GM12878 (cell line): ENCODE data around the gene DCAF15. TPM values are rescaled to one million over a fixed set of nuclear protein-coding genes. Genes with fewer than 3 reads are reported as not detected.

Experiments
- ATAC-seq: fragments of 200-7000 bp; cut with Tn5 transposase; 3 replicates; pipeline ENCODE4 v1.9.1; 2020; ENCODE audit warnings: mild to moderate bottlenecking, moderate library complexity
- BruUV-seq: library from RNA; stranded (reverse); fragments of 400-500 nt; replicated peaks from 2 replicates; lab custom pipeline; 2021; lab: Mats Ljungman, UMichigan
- CTCF ChIA-PET: fragments of 300-600 bp; sonication (Branson Sonifier 250); formaldehyde crosslinking; extraction: SDS; loops from one replicate; lab custom pipeline; 2021; ENCODE audit warnings: inconsistent platforms; lab: Yijun Ruan, JAX
- POLR2A ChIA-PET: fragments of 350-600 bp; formaldehyde crosslinking; extraction: SDS; loops from one replicate; lab custom pipeline; 2021; ENCODE audit warnings: inconsistent platforms; lab: Charles Lee
- RAD21 ChIA-PET: fragments of 300-600 bp; sonication (Branson Sonifier 250); formaldehyde crosslinking; loops from one replicate; lab custom pipeline; 2023; ENCODE audit warnings: antibody characterized with exemption; ENCODE audit not compliant: unreplicated experiment; lab: Charles Lee
- SMC1A ChIA-PET: fragments of 300-600 bp; sonication (Branson Sonifier 250); formaldehyde crosslinking; loops from one replicate; lab custom pipeline; 2023; ENCODE audit not compliant: unreplicated experiment, uncharacterized antibody; lab: Charles Lee
- DNase-seq: peaks from one replicate; pipeline ENCODE4 v3.0.0-alpha.2; 2011; ENCODE audit warnings: low read depth, low spot score
- FAIRE-seq: peaks from 3 replicates; lab custom pipeline; 2011; peaks lifted over from hg19 to GRCh38; lab: Jason Lieb, UNC
- H2AFZ ChIP-seq: 2 replicates; pipeline ENCODE4 v1.6.0; 2011; ENCODE audit warnings: low read depth, low read length, control low read depth; ENCODE audit not compliant: control insufficient read depth
- H3K27ac ChIP-seq: 2 replicates; pipeline ENCODE4 v1.5.1; 2011; ENCODE audit warnings: control low read depth; ENCODE audit not compliant: control insufficient read depth, insufficient read depth
- H3K27me3 ChIP-seq, 2 experiments: replicated peaks in 1 of 2; 2 replicates each; pipeline versions ENCODE4 v1.6.0 to v1.6.1; 2011; ENCODE audit warnings: low read length in 1 of 2; ENCODE audit not compliant: control insufficient read depth in 2 of 2, insufficient read depth in 2 of 2
- H3K36me3 ChIP-seq, 2 experiments: 2 replicates each; pipeline ENCODE4 v1.5.1; 2011; ENCODE audit warnings: low read length in 1 of 2; ENCODE audit not compliant: control insufficient read depth in 2 of 2, insufficient read depth in 2 of 2
- H3K4me1 ChIP-seq: 2 replicates; pipeline ENCODE4 v1.6.1; 2011; ENCODE audit warnings: mild to moderate bottlenecking, low read length, moderate library complexity, mixed read lengths; ENCODE audit not compliant: control insufficient read depth, insufficient read depth
- H3K4me2 ChIP-seq: 2 replicates; pipeline ENCODE4 v1.6.0; 2011; ENCODE audit warnings: control low read depth; ENCODE audit not compliant: control insufficient read depth, insufficient read depth
- H3K4me3 ChIP-seq: fragments of 200-600 bp; sonication (generic); 2 replicates; pipeline ENCODE4 v1.5.1; 2016
- H3K79me2 ChIP-seq: 2 replicates; pipeline ENCODE4 v1.6.0; 2011; ENCODE audit warnings: low read length; ENCODE audit not compliant: control insufficient read depth, insufficient read depth
- H3K9ac ChIP-seq: 2 replicates; pipeline ENCODE4 v1.8.0; 2011; ENCODE audit warnings: low read length, control low read depth, mixed read lengths; ENCODE audit not compliant: control insufficient read depth, insufficient read depth
- H3K9me3 ChIP-seq: replicated peaks from 3 replicates; pipeline ENCODE4 v1.5.1; 2011; ENCODE audit warnings: mild to moderate bottlenecking, low read length; ENCODE audit not compliant: control insufficient read depth, insufficient read depth
- H4K20me1 ChIP-seq: 2 replicates; pipeline ENCODE4 v1.6.0; 2011; ENCODE audit not compliant: control insufficient read depth, insufficient read depth
- BCLAF1 ChIP-seq: fragments of 450-650 bp; IDR thresholded peaks from 2 replicates; pipeline ENCODE4 v1.6.1; 2017; ENCODE audit warnings: antibody characterized with exemption, mild to moderate bottlenecking, moderate library complexity
- FOS ChIP-seq: IDR thresholded peaks from 3 replicates; pipeline ENCODE4 v1.6.1; 2011; ENCODE audit warnings: borderline replicate concordance; ENCODE audit not compliant: insufficient read length; ENCODE audit errors: extremely low read depth
- FOXM1 ChIP-seq: IDR thresholded peaks from 2 replicates; pipeline ENCODE4 v1.6.1; 2012; ENCODE audit warnings: low read depth, mild to moderate bottlenecking, inconsistent platforms, low read length, moderate library complexity
- GABPA ChIP-seq: IDR thresholded peaks from 2 replicates; pipeline ENCODE4 v1.6.1; 2014; ENCODE audit warnings: antibody characterized with exemption, low read depth, mild to moderate bottlenecking, inconsistent platforms
- HCFC1 ChIP-seq: fragments of 150-350 bp; IDR thresholded peaks from 2 replicates; pipeline ENCODE4 v1.6.1; 2014; ENCODE audit warnings: low read length
- NFIC ChIP-seq: IDR thresholded peaks from 2 replicates; pipeline ENCODE4 v1.6.1; 2012; ENCODE audit warnings: low read depth, mild to moderate bottlenecking, inconsistent platforms, low read length, moderate library complexity
- SIN3A ChIP-seq: IDR thresholded peaks from 2 replicates; pipeline ENCODE4 v1.6.1; 2012; ENCODE audit warnings: low read depth, low read length, improper control_type of control experiment
- SMC3 ChIP-seq: IDR thresholded peaks from 2 replicates; pipeline ENCODE4 v1.6.1; 2011; ENCODE audit warnings: low read length, improper control_type of control experiment, borderline replicate concordance
- SP1 ChIP-seq: IDR thresholded peaks from one replicate; pipeline ENCODE4 v1.6.1; 2011; ENCODE audit warnings: low read depth, low read length
- ZNF274 ChIP-seq: IDR thresholded peaks from one replicate; pipeline ENCODE4 v1.8.0; 2011; ENCODE audit not compliant: insufficient read length, insufficient read depth
- WGBS: methylation state at CpG from one replicate; pipeline ENCODE4 v1.1.6; 2016; ENCODE audit warnings: low lambda C conversion rate; ENCODE audit not compliant: insufficient replicate concordance, insufficient coverage; ENCODE audit errors: missing lambda C conversion rate; 5-methylcytosine and 5-hydroxymethylcytosine counted together
- in situ Hi-C: fragments of 300-500 bp; cut with MboI; formaldehyde crosslinking; loops from 9 replicates; pipeline ENCODE4 v1.14.3; 2018; ENCODE audit warnings: mixed read lengths
- intact Hi-C: fragments of 100-400 bp; cut with micrococcal nuclease; formaldehyde crosslinking; loops from one replicate; pipeline ENCODE4 v1.14.2; 2022; ENCODE audit not compliant: unreplicated experiment
- polyA plus RNA-seq, 11 experiments: library from polyadenylated mRNA; depleted of rRNA in 4 of 11; unstranded in 6 of 11; stranded (reverse) in 5 of 11; fragments of >200 nt; fragmentation: Nextera tagmentation in 4 of 11; fragmentation: Illumina TruSeq in 1 of 11; extraction: Ambion mirVana in 4 of 11; extraction: Trizol in 1 of 11; gene quantifications; 1 replicate in 1 of 11; 2 replicates in 10 of 11; pipeline versions ENCODE4 v1.2.1 to v1.2.3, GENCODE V29; 2011 to 2016; ENCODE audit warnings: inconsistent platforms in 2 of 11, missing spikeins in 2 of 11, low read depth in 1 of 11
- total RNA-seq, 4 experiments: library from RNA; depleted of rRNA in 3 of 4; stranded (reverse); fragments of >200 nt in 3 of 4; fragmentation: Illumina TruSeq in 1 of 4; extraction: Trizol in 1 of 4; gene quantifications; 2 replicates each; pipeline versions ENCODE4 v1.2.1 to v1.2.3, GENCODE V29; 2013 to 2021
- TF ChIP-seq, protein P1 (sequence below): fragments of 450-650 bp; formaldehyde crosslinking; IDR thresholded peaks from 2 replicates; pipeline ENCODE4 v1.4.0; 2022; ENCODE audit warnings: mild to moderate bottlenecking, moderate library complexity

The DCAF15 gene
- total and polyA plus RNA-seq, 10 of the 15 experiments (the other 5 are each of a cell fraction or from before 2014, with no cell fraction given): 0.16 to 63.4 (median 26.6) TPM

GRCh38 chr19:13918726-13919411, 33.4 kb upstream of the DCAF15 start:
- H3K36me3 ChIP-seq: peaks cover 6 to 11% of the 10 kb centered on the region in 2 experiments; a peak in 3 of 4 replicates
- H3K4me1 ChIP-seq: no peaks in the 10 kb centered on the region
- H3K9me3 ChIP-seq: peaks cover 7% of the 10 kb centered on the region
- 93% methylated on average over 30 of the region's 34 CpGs for WGBS
- no peak for ATAC-seq
- in situ Hi-C loops (no loop called here), intact Hi-C loops (no loop called here)
- H3K4me2 ChIP-seq: no peak overlapping the region
- H4K20me1 ChIP-seq: no peaks in the 10 kb centered on the region
- no peaks in the 10 kb centered on the region for H3K79me2 ChIP-seq
- no peak overlapping the region for H3K4me3 ChIP-seq
- ChIA-PET SMC1A (no interaction called here), CTCF (interaction anchor here (0.8 kb wide), 1 partner anchor 140 kb away, joined by 4 read pairs; no protein-coding TSS in a partner anchor), RAD21 (no interaction called here), POLR2A (no interaction called here)
- no peak overlapping the region for H2AFZ ChIP-seq
- H3K27me3 ChIP-seq: no peaks in the 10 kb centered on the region
- H3K27ac ChIP-seq: no peak overlapping the region
- no TSS peak for BruUV-seq
- TF ChIP-seq FOXM1 (no peak), BCLAF1 (no peak), ZNF274 (no peak), GABPA (no peak), HCFC1 (no peak), NFIC (no peak), SP1 (no peak), SMC3 (no peak), SIN3A (no peak), FOS (no peak)
- TF ChIP-seq, protein P1, sequence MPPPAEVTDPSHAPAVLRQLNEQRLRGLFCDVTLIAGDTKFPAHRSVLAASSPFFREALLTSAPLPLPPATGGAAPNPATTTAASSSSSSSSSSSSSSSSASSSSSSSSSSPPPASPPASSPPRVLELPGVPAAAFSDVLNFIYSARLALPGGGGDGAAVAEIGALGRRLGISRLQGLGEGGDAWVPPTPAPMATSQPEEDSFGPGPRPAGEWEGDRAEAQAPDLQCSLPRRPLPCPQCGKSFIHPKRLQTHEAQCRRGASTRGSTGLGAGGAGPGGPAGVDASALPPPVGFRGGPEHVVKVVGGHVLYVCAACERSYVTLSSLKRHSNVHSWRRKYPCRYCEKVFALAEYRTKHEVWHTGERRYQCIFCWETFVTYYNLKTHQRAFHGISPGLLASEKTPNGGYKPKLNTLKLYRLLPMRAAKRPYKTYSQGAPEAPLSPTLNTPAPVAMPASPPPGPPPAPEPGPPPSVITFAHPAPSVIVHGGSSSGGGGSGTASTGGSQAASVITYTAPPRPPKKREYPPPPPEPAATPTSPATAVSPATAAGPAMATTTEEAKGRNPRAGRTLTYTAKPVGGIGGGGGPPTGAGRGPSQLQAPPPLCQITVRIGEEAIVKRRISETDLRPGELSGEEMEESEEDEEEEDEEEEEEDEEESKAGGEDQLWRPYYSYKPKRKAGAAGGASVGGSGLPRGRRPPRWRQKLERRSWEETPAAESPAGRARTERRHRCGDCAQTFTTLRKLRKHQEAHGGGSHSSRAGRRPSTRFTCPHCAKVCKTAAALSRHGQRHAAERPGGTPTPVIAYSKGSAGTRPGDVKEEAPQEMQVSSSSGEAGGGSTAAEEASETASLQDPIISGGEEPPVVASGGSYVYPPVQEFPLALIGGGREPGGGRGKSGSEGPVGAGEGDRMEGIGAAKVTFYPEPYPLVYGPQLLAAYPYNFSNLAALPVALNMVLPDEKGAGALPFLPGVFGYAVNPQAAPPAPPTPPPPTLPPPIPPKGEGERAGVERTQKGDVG (CRISPR knock-in tag): no peak
- H3K9ac ChIP-seq: no peak overlapping the region
- DNase-seq: no peak
- no peak for FAIRE-seq
